Measurements from ENCODE around the gene UGT1A5.

The UGT1A5 gene

GRCh38 chr2:233712611-233713261, at the start of gene UGT1A5:
Gene UGT1A5 (plus strand): TSS chr2:233712907. CDS start chr2:233712992, 85 bp downstream.
- no peak for DNase-seq

- no peak for DNase-seq
These were observed 48.8 kb upstream of the UGT1A5 start for GRCh38 chr2:233663911-233664310.

- no peak for DNase-seq
These were observed 44.0 kb upstream of the UGT1A5 start for GRCh38 chr2:233668605-233669260.

- DNase-seq: no peak
These were observed 41.2 kb upstream of the UGT1A5 start, which contains the start of gene UGT1A9 for GRCh38 chr2:233671290-233672161. Gene UGT1A9 (plus strand): TSS chr2:233671898. CDS start chr2:233671935, 37 bp downstream.

GRCh38 chr2:233672886-233673285, 39.8 kb upstream of the UGT1A5 start:
- DNase-seq: no peak

GRCh38 chr2:233673896-233674295, 38.8 kb upstream of the UGT1A5 start:
- DNase-seq: no peak

GRCh38 chr2:233674314-233674713, 38.4 kb upstream of the UGT1A5 start:
- DNase-seq: no peak

- DNase-seq: no peak
These were observed 37.7 kb upstream of the UGT1A5 start for GRCh38 chr2:233674995-233675394.

GRCh38 chr2:233676046-233676445, 36.7 kb upstream of the UGT1A5 start:
- no peak for DNase-seq

- DNase-seq: no peak
These were observed 33.5 kb upstream of the UGT1A5 start for GRCh38 chr2:233679196-233679595.

- no peak for DNase-seq
These were observed 32.2 kb upstream of the UGT1A5 start for GRCh38 chr2:233680361-233681045.

GRCh38 chr2:233681521-233682099, 31.1 kb upstream of the UGT1A5 start, which contains the start of gene UGT1A7:
Gene UGT1A7 (plus strand): TSS chr2:233681901. CDS start chr2:233681938, 37 bp downstream.
- DNase-seq: no peak

- no peak for DNase-seq
These were observed 28.1 kb upstream of the UGT1A5 start for GRCh38 chr2:233684640-233685039.

- no peak for DNase-seq
These were observed 25.8 kb upstream of the UGT1A5 start for GRCh38 chr2:233686928-233687327.

- no peak for DNase-seq
These were observed 24.4 kb upstream of the UGT1A5 start for GRCh38 chr2:233688341-233688740.

GRCh38 chr2:233689031-233689430, 23.7 kb upstream of the UGT1A5 start:
- DNase-seq: no peak

GRCh38 chr2:233689501-233689900, 23.2 kb upstream of the UGT1A5 start:
- no peak for DNase-seq

GRCh38 chr2:233690444-233690843, 22.3 kb upstream of the UGT1A5 start:
- no peak for DNase-seq

GRCh38 chr2:233691443-233692433, 21.0 kb upstream of the UGT1A5 start:
- no peak for DNase-seq

- no peak for DNase-seq
These were observed 20.1 kb upstream of the UGT1A5 start, which contains the start of gene UGT1A6 for GRCh38 chr2:233692648-233693047. Gene UGT1A6 (plus strand): TSS chr2:233692890. CDS start chr2:233693005, 115 bp downstream.

- DNase-seq: no peak
These were observed 18.7 kb upstream of the UGT1A5 start for GRCh38 chr2:233693963-233694362.

All from stimulated activated CD4-positive, alpha-beta T cell treated with anti-CD3 and anti-CD28 coated beads, Interleukin-15, amount 100 ng/mL, for 24 hours (primary cell).